ENCODE results near the gene NTM. TPM values are rescaled to one million over a fixed set of nuclear protein-coding genes. Genes with fewer than 3 reads are reported as not detected.

NTM gene
- total and polyA plus RNA-seq, 12 donors, result 0.26 to 11.5 (median 4.0) TPM

DNA sequence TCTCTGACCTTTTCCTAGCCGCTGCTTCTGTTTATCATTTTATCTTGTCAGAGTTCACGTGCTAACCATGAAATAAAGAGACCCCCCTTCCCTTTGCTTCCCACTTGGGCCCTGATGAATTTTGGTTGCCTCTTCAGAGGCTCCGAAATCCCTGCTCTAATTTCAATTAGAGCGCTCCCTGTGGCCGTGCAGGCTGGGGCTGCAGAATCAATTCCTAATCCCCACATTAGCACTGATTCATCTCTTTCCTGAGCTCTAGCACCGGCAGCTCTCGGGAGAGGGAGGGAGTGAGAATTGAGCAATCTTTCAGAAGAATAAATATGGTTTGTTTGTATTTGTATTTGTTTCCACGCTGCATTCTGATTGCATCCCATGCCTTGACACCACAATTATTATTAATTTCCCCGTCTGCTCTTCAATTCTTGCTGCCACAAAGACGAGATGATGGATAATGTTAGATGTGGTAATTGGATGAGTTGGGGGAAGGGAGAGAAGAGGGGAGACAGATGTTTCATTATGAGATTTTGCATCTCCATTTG is 76.9 kb downstream of the NTM start:
- Histone ChIP-seq H3K27ac (no peak overlapping the region), H3K4me1 (replicated peaks in 1 of 2) (no peaks in the 10 kb centered on the region), H3K4me3 (no peak overlapping the region), H3K9me3 (replicated peaks in 1 of 3) (no peaks in the 10 kb centered on the region), H3K36me3 (replicated peaks in 1 of 2) (no peaks in the 10 kb centered on the region), H3K27me3 (no peaks in the 10 kb centered on the region)
- DNase-seq, result no peak
- intact Hi-C loops (cut with DNase I), result no loop called here
- TF ChIP-seq POLR2A (IDR thresholded peaks at IDR 0.05), result no peak
- TF ChIP-seq, protein P1, sequence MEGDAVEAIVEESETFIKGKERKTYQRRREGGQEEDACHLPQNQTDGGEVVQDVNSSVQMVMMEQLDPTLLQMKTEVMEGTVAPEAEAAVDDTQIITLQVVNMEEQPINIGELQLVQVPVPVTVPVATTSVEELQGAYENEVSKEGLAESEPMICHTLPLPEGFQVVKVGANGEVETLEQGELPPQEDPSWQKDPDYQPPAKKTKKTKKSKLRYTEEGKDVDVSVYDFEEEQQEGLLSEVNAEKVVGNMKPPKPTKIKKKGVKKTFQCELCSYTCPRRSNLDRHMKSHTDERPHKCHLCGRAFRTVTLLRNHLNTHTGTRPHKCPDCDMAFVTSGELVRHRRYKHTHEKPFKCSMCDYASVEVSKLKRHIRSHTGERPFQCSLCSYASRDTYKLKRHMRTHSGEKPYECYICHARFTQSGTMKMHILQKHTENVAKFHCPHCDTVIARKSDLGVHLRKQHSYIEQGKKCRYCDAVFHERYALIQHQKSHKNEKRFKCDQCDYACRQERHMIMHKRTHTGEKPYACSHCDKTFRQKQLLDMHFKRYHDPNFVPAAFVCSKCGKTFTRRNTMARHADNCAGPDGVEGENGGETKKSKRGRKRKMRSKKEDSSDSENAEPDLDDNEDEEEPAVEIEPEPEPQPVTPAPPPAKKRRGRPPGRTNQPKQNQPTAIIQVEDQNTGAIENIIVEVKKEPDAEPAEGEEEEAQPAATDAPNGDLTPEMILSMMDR (IDR thresholded peaks at IDR 0.05), result no peak
- WGBS, 4 donors, result 70 to 85% (median 79%) methylated on average over 10 of the region's 10 CpGs

DNA sequence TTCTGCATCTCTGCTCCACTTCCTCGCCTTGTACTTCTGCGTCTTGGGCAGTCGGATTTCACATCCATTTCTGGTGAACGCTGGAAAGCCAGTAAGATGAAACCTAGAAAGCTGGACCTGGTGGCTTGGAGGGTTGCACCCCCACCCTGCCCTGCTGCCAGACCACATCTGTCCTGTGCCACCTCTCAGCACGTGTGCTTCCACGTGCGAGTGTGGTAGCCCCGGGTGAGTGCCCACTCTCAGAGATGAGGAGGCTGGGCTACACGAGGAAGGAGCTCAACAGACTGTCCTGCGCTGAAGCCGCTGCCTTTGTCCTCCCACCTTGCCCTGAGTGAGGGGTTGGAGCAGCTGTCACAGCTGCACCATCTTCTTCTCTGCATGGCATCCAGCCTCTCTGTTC is 77.5 kb downstream of the NTM start:
- TF ChIP-seq POLR2A (IDR thresholded peaks at IDR 0.05), result no peak
- TF ChIP-seq, protein P1 (IDR thresholded peaks at IDR 0.05), result no peak
- 86 to 89% (median 87%) methylated on average over 6 to 11 of the region's 11 CpGs for WGBS, 4 donors
- Histone ChIP-seq H3K27ac (no peak overlapping the region), H3K9me3 (replicated peaks in 1 of 3) (no peaks in the 10 kb centered on the region), H3K4me3 (no peak overlapping the region), H3K4me1 (replicated peaks in 1 of 2) (no peaks in the 10 kb centered on the region), H3K27me3 (no peaks in the 10 kb centered on the region), H3K36me3 (replicated peaks in 1 of 2) (no peaks in the 10 kb centered on the region)
- intact Hi-C loops (cut with DNase I), result no loop called here
- no peak for DNase-seq

DNA sequence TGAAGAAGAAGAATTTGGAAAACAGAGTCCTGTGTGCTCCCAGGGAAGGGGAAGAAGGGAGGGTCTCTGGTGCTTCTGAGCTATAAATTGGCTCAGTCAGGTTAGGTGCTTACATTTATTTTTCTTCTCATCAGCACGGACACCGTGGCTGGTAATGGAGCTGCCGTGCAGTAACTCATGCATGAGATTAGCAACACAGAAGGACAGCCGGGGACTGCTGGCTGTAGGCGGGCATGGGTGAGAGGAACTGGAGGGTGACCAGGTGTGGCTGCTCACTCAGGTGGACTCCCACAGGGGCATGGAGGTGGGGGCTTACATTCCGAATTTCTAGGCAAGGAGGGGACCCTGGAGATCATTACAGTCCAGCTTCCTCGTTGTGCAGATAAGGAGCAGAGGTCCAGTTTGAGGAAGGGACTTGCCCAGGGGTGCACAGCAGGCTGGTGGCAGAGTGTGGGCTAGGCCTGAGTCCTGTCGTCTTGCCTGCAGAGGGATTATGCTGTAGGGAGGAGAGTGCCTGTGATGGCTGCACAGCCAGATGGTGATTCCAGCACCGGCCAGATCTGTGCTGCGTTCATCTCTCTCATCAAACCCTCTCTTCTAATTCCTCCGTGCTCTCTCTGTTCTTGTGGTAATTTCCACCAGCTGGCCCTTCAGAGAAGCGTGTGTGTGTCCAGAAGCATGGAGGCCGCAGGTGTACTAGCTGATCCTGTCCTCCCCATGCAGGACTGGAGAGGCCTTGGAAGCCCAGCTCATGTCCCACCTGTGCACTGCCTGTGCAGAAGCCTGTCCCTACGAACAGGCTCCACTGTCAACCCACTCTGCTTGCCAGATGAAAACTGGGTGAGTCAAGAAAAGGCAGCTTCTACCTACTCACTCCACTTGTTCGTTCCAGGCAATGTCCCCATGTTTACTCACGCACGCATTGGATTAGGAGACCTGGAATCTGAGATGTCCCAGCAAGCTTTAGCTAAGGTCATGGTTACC is 78.9 kb downstream of the NTM start:
- Histone ChIP-seq H3K36me3 (replicated peaks in 1 of 2) (no peaks in the 10 kb centered on the region), H3K27ac (no peak overlapping the region), H3K4me1 (replicated peaks in 1 of 2) (no peaks in the 10 kb centered on the region), H3K9me3 (replicated peaks in 1 of 3) (no peaks in the 10 kb centered on the region), H3K4me3 (no peak overlapping the region), H3K27me3 (no peaks in the 10 kb centered on the region)
- WGBS, 4 donors, result 85 to 91% (median 86%) methylated on average over 17 of the region's 17 CpGs
- TF ChIP-seq, protein P1 (IDR thresholded peaks at IDR 0.05), result no peak
- TF ChIP-seq POLR2A (IDR thresholded peaks at IDR 0.05), result no peak
- intact Hi-C loops (cut with DNase I), result no loop called here
- no peak for DNase-seq

DNA sequence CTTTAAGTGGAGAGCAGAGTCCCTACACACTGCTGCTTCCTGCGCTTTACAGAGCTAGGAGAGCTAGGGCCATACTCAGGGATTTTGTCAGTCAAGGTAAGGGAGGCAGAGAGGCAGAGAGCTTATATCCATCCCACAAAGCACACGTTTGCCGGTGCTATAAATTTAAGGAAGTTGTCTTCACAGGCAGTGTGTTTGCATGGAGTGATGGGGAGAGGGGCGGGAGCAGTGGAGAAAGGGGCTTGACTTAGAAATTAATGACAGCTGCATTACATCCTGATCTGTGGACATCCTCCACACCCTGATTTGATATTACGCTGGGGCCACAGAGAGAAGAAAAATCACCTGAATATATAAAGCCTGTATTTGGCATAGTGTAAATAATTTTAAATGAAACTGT is 84.1 kb downstream of the NTM start:
- intact Hi-C loops (cut with DNase I), result no loop called here
- DNase-seq, result no peak
- Histone ChIP-seq H3K36me3 (replicated peaks in 1 of 2) (no peaks in the 10 kb centered on the region), H3K27me3 (no peaks in the 10 kb centered on the region), H3K4me1 (replicated peaks in 1 of 2) (no peaks in the 10 kb centered on the region), H3K4me3 (no peak overlapping the region), H3K9me3 (replicated peaks in 1 of 3) (no peaks in the 10 kb centered on the region), H3K27ac (no peak overlapping the region)
- TF ChIP-seq POLR2A (IDR thresholded peaks at IDR 0.05), result no peak
- TF ChIP-seq, protein P1 (IDR thresholded peaks at IDR 0.05), result no peak
- WGBS, 4 donors, result 68 to 75% (median 73%) methylated on average over 5 of the region's 5 CpGs

Measured in adrenal gland (tissue), 12 donors.